HEK293T (cell line): ENCODE results near the gene TLE2.
"Not testable (repeated sequence)": the region's sequence is repeated elsewhere in the genome, so short reads cannot be mapped to it uniquely, and the experiment has no call there.

Experiments used
- CTCF ChIA-PET: fragments of 350-600 bp; formaldehyde crosslinking; extraction: SDS; loops from one replicate; lab custom pipeline; 2021; ENCODE audit warnings: antibody characterized with exemption, inconsistent platforms; lab: Yijun Ruan, JAX
- POLR2A ChIA-PET: fragments of 350-600 bp; formaldehyde crosslinking; extraction: SDS; loops from one replicate; lab custom pipeline; 2020; ENCODE audit warnings: antibody characterized with exemption, inconsistent platforms; lab: Yijun Ruan, JAX
- DNase-seq: peaks from one replicate; pipeline ENCODE4 v3.0.0; 2012; ENCODE audit warnings: mixed read lengths; ENCODE audit errors: extremely low spot score
- ARNT ChIP-seq: fragments of 450-650 bp; IDR thresholded peaks from 2 replicates; pipeline ENCODE4 v1.6.1; 2017; ENCODE audit warnings: mild to moderate bottlenecking
- BHLHE40 ChIP-seq: fragments of 450-650 bp; IDR thresholded peaks from 2 replicates; pipeline ENCODE4 v1.6.1; 2016; ENCODE audit warnings: mild to moderate bottlenecking, moderate library complexity, borderline replicate concordance
- CTBP1 ChIP-seq: fragments of 450-650 bp; IDR thresholded peaks from 2 replicates; pipeline ENCODE4 v1.6.1; 2016; ENCODE audit warnings: borderline replicate concordance
- ELF4 ChIP-seq: fragments of 450-650 bp; IDR thresholded peaks from 2 replicates; pipeline ENCODE4 v1.6.1; 2017; ENCODE audit warnings: antibody characterized with exemption
- FOXA1 ChIP-seq: fragments of 450-650 bp; IDR thresholded peaks from 2 replicates; pipeline ENCODE4 v1.6.1; 2016; ENCODE audit warnings: mild to moderate bottlenecking
- FOXK2 ChIP-seq: fragments of 450-650 bp; IDR thresholded peaks from 2 replicates; pipeline ENCODE4 v1.6.1; 2016; ENCODE audit warnings: mild to moderate bottlenecking
- FOXM1 ChIP-seq: fragments of 450-650 bp; IDR thresholded peaks from 2 replicates; pipeline ENCODE4 v1.6.1; 2017; ENCODE audit warnings: mild to moderate bottlenecking, borderline replicate concordance
- HDGF ChIP-seq: fragments of 450-650 bp; IDR thresholded peaks from 2 replicates; pipeline ENCODE4 v1.6.1; 2017; ENCODE audit warnings: antibody characterized with exemption, borderline replicate concordance
- L3MBTL2 ChIP-seq: fragments of 450-650 bp; conservative IDR thresholded peaks from 2 replicates; pipeline ENCODE4 v1.6.1; 2016; ENCODE audit warnings: mild to moderate bottlenecking
- LEF1 ChIP-seq: fragments of 450-650 bp; IDR thresholded peaks from 2 replicates; pipeline ENCODE4 v1.6.1; 2017; ENCODE audit warnings: mild to moderate bottlenecking, borderline replicate concordance
- NFRKB ChIP-seq: fragments of 450-650 bp; IDR thresholded peaks from 2 replicates; pipeline ENCODE4 v1.6.1; 2016; ENCODE audit warnings: mild to moderate bottlenecking, moderate library complexity
- PKNOX1 ChIP-seq: fragments of 450-650 bp; IDR thresholded peaks from 2 replicates; pipeline ENCODE4 v1.6.1; 2016
- SP1 ChIP-seq: fragments of 450-650 bp; IDR thresholded peaks from 2 replicates; pipeline ENCODE4 v1.6.1; 2017
- SUZ12 ChIP-seq: fragments of 450-650 bp; IDR thresholded peaks from 2 replicates; pipeline ENCODE4 v1.6.1; 2016; ENCODE audit warnings: mild to moderate bottlenecking
- TARDBP ChIP-seq: fragments of 450-650 bp; IDR thresholded peaks from 2 replicates; pipeline ENCODE4 v1.6.1; 2016
- ZNF384 ChIP-seq: fragments of 450-650 bp; IDR thresholded peaks from 2 replicates; pipeline ENCODE4 v1.6.1; 2016

TLE2 gene

GRCh38 chr19:3041327-3041726 is 12.2 kb upstream of the TLE2 start:
- TF ChIP-seq NFRKB (no peak), ARNT (no peak), HDGF (no peak), PKNOX1 (no peak), ELF4 (no peak)
- ChIA-PET POLR2A (no interaction called here), CTCF (no interaction called here)
- no peak for DNase-seq

GRCh38 chr19:3039641-3040077 is 10.6 kb upstream of the TLE2 start:
- no peak for TF ChIP-seq BHLHE40
- no peak for TF ChIP-seq ZNF384
- no peak for TF ChIP-seq NFRKB
- no peak for TF ChIP-seq TARDBP
- no peak for TF ChIP-seq PKNOX1
- no peak for TF ChIP-seq SUZ12
- TF ChIP-seq ELF4, result no peak
- no peak for TF ChIP-seq CTBP1
- no peak for TF ChIP-seq FOXA1
- no peak for TF ChIP-seq HDGF
- no peak for TF ChIP-seq FOXM1
- no peak for TF ChIP-seq SP1
- no peak for TF ChIP-seq FOXK2
- no peak for TF ChIP-seq L3MBTL2
- no peak for TF ChIP-seq ARNT
- TF ChIP-seq LEF1, result no peak
- POLR2A ChIA-PET, result no interaction called here
- CTCF ChIA-PET, result interaction anchor here (0.5 to 1.0 kb wide), 2 partner anchors 31 to 65 kb away, joined by 3 read pairs; no protein-coding TSS in a partner anchor
- no peak for DNase-seq

- DNase-seq, result no peak
- TF ChIP-seq ARNT (no peak), TARDBP (no peak), LEF1 (no peak), ZNF384 (no peak), NFRKB (no peak), CTBP1 (no peak), HDGF (no peak), SP1 (no peak), FOXA1 (no peak), ELF4 (no peak), PKNOX1 (no peak), FOXK2 (no peak), BHLHE40 (no peak), SUZ12 (no peak), FOXM1 (no peak), L3MBTL2 (no peak)
- POLR2A ChIA-PET, result no interaction called here
- CTCF ChIA-PET, result interaction anchor here (1.0 to 1.7 kb wide), 2 partner anchors 65 to 88 kb away, joined by 3 to 5 read pairs; no protein-coding TSS in a partner anchor
Measured at GRCh38 chr19:3039125-3039524, 10.0 kb upstream of the TLE2 start.

- no peak for DNase-seq
- TF ChIP-seq ZNF384 (no peak), L3MBTL2 (no peak), LEF1 (no peak), SP1 (no peak), FOXA1 (no peak), TARDBP (no peak), CTBP1 (no peak), PKNOX1 (no peak), NFRKB (no peak), BHLHE40 (no peak), ELF4 (no peak), FOXK2 (no peak), SUZ12 (no peak), FOXM1 (no peak), HDGF (no peak), ARNT (no peak)
Measured at GRCh38 chr19:3038214-3038613, 9.1 kb upstream of the TLE2 start.

GRCh38 chr19:3036977-3037544 is 8.0 kb upstream of the TLE2 start:
- CTCF ChIA-PET, result interaction anchor here (0.6 to 1.7 kb wide), 4 partner anchors 9 to 75 kb away, joined by 3 to 5 read pairs (median 4); no protein-coding TSS in a partner anchor
- DNase-seq, result not testable (repeated sequence)
- POLR2A ChIA-PET, result interaction anchor here (1.1 to 3.0 kb wide), 15 partner anchors 9 to 86 kb away, joined by 3 to 18 read pairs (median 5); partner anchors contain the start of gene TLE5

More at GRCh38 chr19:3038214-3038613, 9.1 kb upstream of the TLE2 start:
- ChIA-PET CTCF (interaction anchor here (0.6 to 1.7 kb wide), 2 partner anchors 56 to 87 kb away, joined by 5 read pairs; no protein-coding TSS in a partner anchor), POLR2A (no interaction called here)
